Measurements from ENCODE around the gene GPR42.

DNA sequence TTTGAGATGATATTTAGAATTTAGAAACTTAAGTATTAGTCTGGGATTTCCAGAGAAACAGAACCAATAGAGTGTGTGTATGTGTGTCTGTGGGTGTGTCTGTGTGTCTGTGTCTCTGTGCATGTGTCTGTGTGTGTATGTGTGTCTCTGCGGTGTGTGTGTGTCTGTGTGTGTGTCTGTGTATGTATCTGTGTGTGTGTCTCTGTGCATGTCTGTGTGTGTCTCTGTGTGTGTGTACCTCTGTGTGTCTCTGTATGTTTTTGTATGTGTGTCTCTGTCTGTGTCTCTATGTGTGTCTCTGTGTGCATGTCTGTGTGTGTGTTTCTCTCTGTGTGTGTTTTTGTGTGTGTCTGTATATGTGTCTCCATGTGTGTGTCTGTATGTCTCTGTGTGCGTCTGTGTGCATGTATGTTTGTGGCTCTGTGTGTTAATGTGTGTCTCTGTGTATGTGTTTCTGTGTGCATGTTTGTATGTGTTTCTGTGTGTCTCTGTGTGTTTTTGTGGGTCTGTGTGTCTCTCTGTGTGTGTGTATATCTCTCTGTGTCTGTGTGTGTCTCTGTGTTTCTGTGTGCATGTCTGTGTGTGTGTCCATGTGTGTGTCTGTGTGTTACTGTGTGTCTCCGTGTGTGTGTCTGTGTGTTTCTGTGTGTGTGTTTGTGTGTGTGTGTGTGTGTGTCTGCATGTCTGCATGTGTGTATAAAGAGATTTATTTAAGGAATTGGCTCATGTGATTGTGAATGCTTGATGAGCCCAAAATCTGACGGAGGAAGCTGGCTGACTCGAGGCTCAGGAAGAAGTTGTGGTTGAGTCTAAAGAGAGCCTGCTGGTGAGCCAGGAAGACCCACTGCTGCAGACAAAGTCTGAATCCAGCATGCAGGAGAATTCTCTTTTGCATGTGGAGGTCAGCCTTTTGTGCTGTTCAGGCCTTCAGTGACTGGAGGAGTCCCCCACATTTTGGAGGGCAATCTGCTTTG lies 22.2 kb downstream of the GPR42 start:
- TF ChIP-seq, protein P1, sequence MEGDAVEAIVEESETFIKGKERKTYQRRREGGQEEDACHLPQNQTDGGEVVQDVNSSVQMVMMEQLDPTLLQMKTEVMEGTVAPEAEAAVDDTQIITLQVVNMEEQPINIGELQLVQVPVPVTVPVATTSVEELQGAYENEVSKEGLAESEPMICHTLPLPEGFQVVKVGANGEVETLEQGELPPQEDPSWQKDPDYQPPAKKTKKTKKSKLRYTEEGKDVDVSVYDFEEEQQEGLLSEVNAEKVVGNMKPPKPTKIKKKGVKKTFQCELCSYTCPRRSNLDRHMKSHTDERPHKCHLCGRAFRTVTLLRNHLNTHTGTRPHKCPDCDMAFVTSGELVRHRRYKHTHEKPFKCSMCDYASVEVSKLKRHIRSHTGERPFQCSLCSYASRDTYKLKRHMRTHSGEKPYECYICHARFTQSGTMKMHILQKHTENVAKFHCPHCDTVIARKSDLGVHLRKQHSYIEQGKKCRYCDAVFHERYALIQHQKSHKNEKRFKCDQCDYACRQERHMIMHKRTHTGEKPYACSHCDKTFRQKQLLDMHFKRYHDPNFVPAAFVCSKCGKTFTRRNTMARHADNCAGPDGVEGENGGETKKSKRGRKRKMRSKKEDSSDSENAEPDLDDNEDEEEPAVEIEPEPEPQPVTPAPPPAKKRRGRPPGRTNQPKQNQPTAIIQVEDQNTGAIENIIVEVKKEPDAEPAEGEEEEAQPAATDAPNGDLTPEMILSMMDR (IDR thresholded peaks at IDR 0.05), result no peak
- TF ChIP-seq EP300 (IDR thresholded peaks at IDR 0.05) (no peak), POLR2A (IDR thresholded peaks at IDR 0.05) (no peak)

All from suprapubic skin (tissue), 3 donors.